CD4-positive, alpha-beta T cell treated with Interleukin-6 at 100 ng/mL for 8 hours (primary cell): ENCODE measurements around the gene OPCML.

Source experiments
- DNase-seq: peaks from one replicate; pipeline ENCODE4 v3.0.0-alpha.2; 2020; ENCODE audit warnings: mixed read lengths, low spot score

OPCML gene

GRCh38 chr11:132892876-132893275 lies 639.4 kb downstream of the OPCML start:
- DNase-seq = no peak

GRCh38 chr11:132888226-132888625 lies 644.1 kb downstream of the OPCML start:
- no peak for DNase-seq

- no peak for DNase-seq
Observed at GRCh38 chr11:132886335-132886734, 646.0 kb downstream of the OPCML start.

- DNase-seq = no peak
Observed at GRCh38 chr11:132883241-132883640, 649.1 kb downstream of the OPCML start.

- no peak for DNase-seq
Observed at GRCh38 chr11:132881622-132882021, 650.7 kb downstream of the OPCML start.

- no peak for DNase-seq
Observed at GRCh38 chr11:132878111-132878510, 654.2 kb downstream of the OPCML start.

GRCh38 chr11:132876705-132877104 lies 655.6 kb downstream of the OPCML start:
- no peak for DNase-seq

GRCh38 chr11:132876239-132876638 lies 656.1 kb downstream of the OPCML start:
- DNase-seq = no peak

- no peak for DNase-seq
Observed at GRCh38 chr11:132874638-132875037, 657.7 kb downstream of the OPCML start.

- no peak for DNase-seq
Observed at GRCh38 chr11:132873841-132874240, 658.5 kb downstream of the OPCML start.

- DNase-seq = no peak
Observed at GRCh38 chr11:132872211-132872610, 660.1 kb downstream of the OPCML start.

- DNase-seq = no peak
Observed at GRCh38 chr11:132866783-132867545, 665.3 kb downstream of the OPCML start.

GRCh38 chr11:132865623-132866022 lies 666.7 kb downstream of the OPCML start:
- DNase-seq = no peak

GRCh38 chr11:132864811-132865576 lies 667.3 kb downstream of the OPCML start:
- no peak for DNase-seq

GRCh38 chr11:132862933-132863332 lies 669.4 kb downstream of the OPCML start:
- no peak for DNase-seq

GRCh38 chr11:132862137-132862536 lies 670.2 kb downstream of the OPCML start:
- no peak for DNase-seq

GRCh38 chr11:132859306-132859705 lies 673.0 kb downstream of the OPCML start:
- DNase-seq = no peak

- DNase-seq = no peak
Observed at GRCh38 chr11:132858223-132858622, 674.1 kb downstream of the OPCML start.

- DNase-seq = no peak
Observed at GRCh38 chr11:132856032-132856431, 676.3 kb downstream of the OPCML start.

GRCh38 chr11:132855516-132855915 lies 676.8 kb downstream of the OPCML start:
- no peak for DNase-seq

GRCh38 chr11:132853886-132854285 lies 678.4 kb downstream of the OPCML start:
- no peak for DNase-seq

GRCh38 chr11:132852361-132852760 lies 679.9 kb downstream of the OPCML start:
- no peak for DNase-seq

GRCh38 chr11:132851247-132851646 lies 681.1 kb downstream of the OPCML start:
- DNase-seq = no peak
